Measurements from ENCODE around the gene ZBTB34. TPM values are rescaled to one million over a fixed set of nuclear protein-coding genes. Genes with fewer than 3 reads are reported as not detected.
"Not testable (repeated sequence)": the region's sequence is repeated elsewhere in the genome, so short reads cannot be mapped to it uniquely, and the experiment has no call there.

ZBTB34 gene
- total and polyA plus RNA-seq, 7 donors, result 2.0 to 7.3 (median 4.6) TPM

DNA sequence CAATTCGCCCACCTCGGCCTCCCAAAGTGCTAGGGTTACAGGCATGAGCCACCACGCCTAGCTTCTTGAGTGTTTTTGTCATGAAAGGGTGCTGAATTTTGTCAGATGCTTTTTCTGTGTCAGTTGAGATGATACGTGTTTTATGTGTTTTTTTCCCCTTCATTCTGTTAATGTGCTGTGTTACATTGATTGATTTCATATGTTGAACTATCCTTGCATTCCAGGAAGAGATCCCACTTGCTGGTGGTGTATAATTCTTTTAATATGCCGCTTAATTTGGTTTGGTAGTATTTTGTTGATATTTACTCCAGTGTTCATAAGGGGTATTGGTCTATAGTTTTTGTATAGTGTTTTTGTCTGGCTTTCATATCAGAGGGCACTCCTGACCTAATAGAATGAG lies 42.0 kb upstream of the ZBTB34 start:
- H3K27me3 ChIP-seq (ENCODE audit: insufficient read depth in 3 of 3, low read length in 2 of 3), result no peaks in the 10 kb centered on the region
- WGBS, 3 donors, result 94 to 98% (median 97%) methylated on average over 5 of the region's 5 CpGs
- intact Hi-C loops (cut with DNase I), result no loop called here
- peaks cover 14% of the 10 kb centered on the region for H3K9me3 ChIP-seq
- no peak overlapping the region for H3K4me3 ChIP-seq
- no peak for TF ChIP-seq CTCF (IDR thresholded peaks at IDR 0.05)
- no peak overlapping the region for H3K27ac ChIP-seq
- peaks cover 7 to 54% of the 10 kb centered on the region in 2 donors for H3K36me3 ChIP-seq (ENCODE audit: insufficient read depth in 1 of 2, low read depth in 1 of 2)
- peaks cover 39% of the 10 kb centered on the region for H3K4me1 ChIP-seq
- DNase-seq, result no peak
- no peak for ATAC-seq

DNA sequence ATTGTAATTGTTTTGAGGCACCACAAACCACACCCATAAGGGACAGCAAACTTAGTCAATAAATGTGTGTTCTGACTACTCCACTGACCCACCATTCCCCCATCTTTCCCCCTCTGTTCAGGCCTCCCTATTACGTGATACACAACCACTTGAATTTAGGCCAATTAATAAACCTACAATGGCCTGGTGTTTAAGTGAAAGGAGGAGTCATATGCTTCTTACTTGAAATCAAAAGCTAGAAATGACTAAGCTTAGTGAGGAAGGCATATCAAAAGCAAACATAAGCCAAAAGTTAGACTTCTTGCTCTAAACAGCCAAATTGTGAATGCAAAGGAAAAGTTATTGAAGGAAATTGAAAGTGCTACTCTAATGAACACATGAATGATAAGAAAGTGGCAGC lies 41.0 kb upstream of the ZBTB34 start:
- WGBS, 3 donors, result 80 to 100% (median 82%) methylated on average over 1 of the region's 1 CpG

GRCh38 chr9:126822278-126822677 lies 38.2 kb upstream of the ZBTB34 start:
- Histone ChIP-seq H3K9me3 (peaks cover 6% of the 10 kb centered on the region), H3K4me3 (peak overlapping the region; percentile 1), H3K36me3 (ENCODE audit: insufficient read depth in 1 of 2, low read depth in 1 of 2) (peaks cover 5 to 73% of the 10 kb centered on the region in 2 donors), H3K27ac (peak overlapping the region; percentile 38), H3K4me1 (peaks cover 32% of the 10 kb centered on the region), H3K27me3 (ENCODE audit: insufficient read depth in 3 of 3, low read length in 2 of 3) (no peaks in the 10 kb centered on the region)
- intact Hi-C loops (cut with DNase I), result no loop called here
- TF ChIP-seq CTCF (IDR thresholded peaks at IDR 0.05), result no peak
- ATAC-seq, result peak; percentile 41 to 77 (median 64)
- 18 to 26% (median 20%) methylated on average over 2 of the region's 2 CpGs for WGBS, 3 donors
- DNase-seq, result no peak

More for the DNA sequence above, 41.0 kb upstream of the ZBTB34 start:
- peaks cover 11% of the 10 kb centered on the region for H3K9me3 ChIP-seq
- H3K4me1 ChIP-seq, result peaks cover 35% of the 10 kb centered on the region
- no peak overlapping the region for H3K4me3 ChIP-seq
- H3K27me3 ChIP-seq (ENCODE audit: insufficient read depth in 3 of 3, low read length in 2 of 3), result no peaks in the 10 kb centered on the region
- intact Hi-C loops (cut with DNase I), result no loop called here
- no peak for TF ChIP-seq CTCF (IDR thresholded peaks at IDR 0.05)
- no peak for ATAC-seq
- H3K27ac ChIP-seq, result peak overlapping the region; percentile 21
- H3K36me3 ChIP-seq (ENCODE audit: insufficient read depth in 1 of 2, low read depth in 1 of 2), result peaks cover 7 to 56% of the 10 kb centered on the region in 2 donors
- no peak for DNase-seq

GRCh38 chr9:126822873-126823272 lies 37.6 kb upstream of the ZBTB34 start:
- no peak for TF ChIP-seq CTCF (IDR thresholded peaks at IDR 0.05)
- ATAC-seq (no peak), DNase-seq (no peak)
- no peaks in the 10 kb centered on the region for H3K27me3 ChIP-seq (ENCODE audit: insufficient read depth in 3 of 3, low read length in 2 of 3)
- peaks cover 33% of the 10 kb centered on the region for H3K4me1 ChIP-seq
- H3K36me3 ChIP-seq (ENCODE audit: insufficient read depth in 1 of 2, low read depth in 1 of 2), result peaks cover 5 to 79% of the 10 kb centered on the region in 2 donors
- H3K4me3 ChIP-seq, result peak overlapping the region; percentile 1
- 97 to 100% (median 100%) methylated on average over 1 of the region's 1 CpG for WGBS, 3 donors
- peaks cover 6% of the 10 kb centered on the region for H3K9me3 ChIP-seq
- peak overlapping the region; percentile 38 for H3K27ac ChIP-seq
- intact Hi-C loops (cut with DNase I), result no loop called here

- H3K4me3 ChIP-seq; H3K9me3 ChIP-seq; H3K27ac ChIP-seq; DNase-seq; ATAC-seq; H3K27me3 ChIP-seq (ENCODE audit: insufficient read depth in 3 of 3, low read length in 2 of 3); intact Hi-C loops (cut with DNase I): not testable (repeated sequence)
- peaks cover 5 to 79% of the 10 kb centered on the region in 2 donors for H3K36me3 ChIP-seq (ENCODE audit: insufficient read depth in 1 of 2, low read depth in 1 of 2)
- H3K4me1 ChIP-seq, result peaks cover 40% of the 10 kb centered on the region
- WGBS, 3 donors, result 97 to 98% (median 98%) methylated on average over 7 of the region's 7 CpGs
Observed at GRCh38 chr9:126824052-126824451, 36.4 kb upstream of the ZBTB34 start.

All from psoas muscle (tissue), 8 donors.